GM12878 (cell line): ENCODE data around the gene TACC2.

Experiments
- CTCF ChIP-seq, 3 experiments: IDR thresholded peaks in 2 of 3; conservative IDR thresholded peaks in 1 of 3; 2 replicates each; pipeline ENCODE4 v1.5.1; 2011; ENCODE audit warnings: low read depth in 3 of 3, low read length in 3 of 3, mild to moderate bottlenecking in 3 of 3, control low read depth in 2 of 3, moderate library complexity in 2 of 3, inconsistent platforms in 1 of 3, mixed read lengths in 1 of 3; ENCODE audit not compliant: control insufficient read depth in 2 of 3, insufficient read depth in 1 of 3; ENCODE audit errors: extremely low read depth in 1 of 3
- E2F4 ChIP-seq: IDR thresholded peaks from 2 replicates; pipeline ENCODE4 v1.6.1; 2012; ENCODE audit warnings: low read depth, low read length, improper control_type of control experiment
- ESRRA ChIP-seq: IDR thresholded peaks from 2 replicates; pipeline ENCODE4 v1.6.1; 2012; ENCODE audit warnings: mild to moderate bottlenecking, low read length, improper control_type of control experiment
- IRF5 ChIP-seq: fragments of 450-650 bp; IDR thresholded peaks from 2 replicates; pipeline ENCODE4 v1.6.1; 2017; ENCODE audit warnings: borderline replicate concordance
- NRF1 ChIP-seq: conservative IDR thresholded peaks from 2 replicates; pipeline ENCODE4 v1.6.1; 2011; ENCODE audit warnings: mild to moderate bottlenecking, low read depth, low read length, improper control_type of control experiment
- POLR2AphosphoS5 ChIP-seq: IDR thresholded peaks from 2 replicates; pipeline ENCODE4 v1.6.1; 2011; ENCODE audit warnings: mild to moderate bottlenecking, low read length, inconsistent platforms
- SMC3 ChIP-seq: IDR thresholded peaks from 2 replicates; pipeline ENCODE4 v1.6.1; 2011; ENCODE audit warnings: low read length, improper control_type of control experiment, borderline replicate concordance
- TAF1 ChIP-seq: IDR thresholded peaks from 2 replicates; pipeline ENCODE4 v1.6.1; 2011; ENCODE audit warnings: mild to moderate bottlenecking, low read depth, low read length, borderline replicate concordance
- ZBTB33 ChIP-seq: fragments of 450-650 bp; IDR thresholded peaks from 2 replicates; pipeline ENCODE4 v1.6.1; 2017; ENCODE audit warnings: mild to moderate bottlenecking

GRCh38 chr10:122152544-122152943 is 163.6 kb downstream of the TACC2 start:
- TF ChIP-seq IRF5 (no peak), ZBTB33 (no peak), CTCF (IDR thresholded peaks at IDR 0.05 in 2 of 3, conservative IDR thresholded peaks at IDR 0.05 in 1 of 3; ENCODE audit: control insufficient read depth in 2 of 3, extremely low read depth in 1 of 3, insufficient read depth in 1 of 3, low read depth in 3 of 3, low read length in 3 of 3) (no peak), POLR2AphosphoS5 (no peak), ESRRA (no peak), E2F4 (no peak), NRF1 (no peak), SMC3 (no peak), TAF1 (no peak)
